GM10248 (cell line): ENCODE measurements around the gene PLCL1.

ENCODE experiments used
- CTCF ChIA-PET: fragments of 300-600 bp; sonication (Branson Sonifier 250); formaldehyde crosslinking; extraction: SDS; loops from one replicate; lab custom pipeline; 2021; ENCODE audit warnings: antibody characterized with exemption; lab: Yijun Ruan, JAX
- POLR2A ChIA-PET: fragments of 350-650 bp; sonication (Branson Sonifier 250); formaldehyde crosslinking; extraction: SDS; loops from one replicate; lab custom pipeline; 2020; ENCODE audit warnings: antibody characterized with exemption; lab: Yijun Ruan, JAX
- DNase-seq: peaks from one replicate; pipeline ENCODE4 v3.0.0; 2012; ENCODE audit errors: extremely low spot score
- CTCF ChIP-seq: IDR thresholded peaks from 2 replicates; pipeline ENCODE4 v1.5.1; 2012; ENCODE audit warnings: mild to moderate bottlenecking, low read depth; ENCODE audit errors: extremely low read depth, missing control alignments, control extremely low read depth

The PLCL1 gene

GRCh38 chr2:197908990-197909776, 104.8 kb downstream of the PLCL1 start:
- ChIA-PET POLR2A (no interaction called here), CTCF (interaction anchor here (0.9 to 1.4 kb wide), 4 partner anchors 74 to 193 kb away, joined by 3 read pairs; no protein-coding TSS in a partner anchor)
- TF ChIP-seq CTCF: no peak
- DNase-seq: no peak

GRCh38 chr2:197911667-197912066, 107.3 kb downstream of the PLCL1 start:
- no peak for TF ChIP-seq CTCF
- POLR2A ChIA-PET: no interaction called here
- no peak for DNase-seq
- CTCF ChIA-PET: interaction anchor here (0.9 to 1.1 kb wide), 2 partner anchors 15 to 16 kb away, joined by 3 read pairs; no protein-coding TSS in a partner anchor

GRCh38 chr2:197913084-197913483, 108.7 kb downstream of the PLCL1 start:
- POLR2A ChIA-PET: no interaction called here
- CTCF ChIA-PET: no interaction called here

GRCh38 chr2:197914778-197915177, 110.4 kb downstream of the PLCL1 start:
- ChIA-PET POLR2A (no interaction called here), CTCF (no interaction called here)
- no peak for TF ChIP-seq CTCF
- DNase-seq: no peak

More at GRCh38 chr2:197913084-197913483, 108.7 kb downstream of the PLCL1 start:
- no peak for TF ChIP-seq CTCF
- DNase-seq: no peak

GRCh38 chr2:197915548-197916265, 111.3 kb downstream of the PLCL1 start:
- ChIA-PET POLR2A (no interaction called here), CTCF (interaction anchor here (0.8 kb wide), 1 partner anchor 22 kb away, joined by 3 read pairs; no protein-coding TSS in a partner anchor)
- TF ChIP-seq CTCF: no peak
- no peak for DNase-seq

GRCh38 chr2:197919487-197919886, 115.1 kb downstream of the PLCL1 start:
- no peak for TF ChIP-seq CTCF
- POLR2A ChIA-PET: no interaction called here
- no peak for DNase-seq
- CTCF ChIA-PET: no interaction called here
